Mesendoderm (in vitro differentiated cells): ENCODE data around the gene DGKB.

Source experiments
- DNase-seq: peaks from one replicate; pipeline ENCODE4 v3.0.0; 2013
- H2AK5ac ChIP-seq: 2 replicates; pipeline ENCODE4 v1.6.1; 2013; ENCODE audit warnings: low read length, inconsistent platforms
- H2BK120ac ChIP-seq: 2 replicates; pipeline ENCODE4 v1.6.1; 2013; ENCODE audit warnings: low read depth, mild to moderate bottlenecking, low read length, moderate library complexity, mixed read lengths
- H2BK15ac ChIP-seq: replicated peaks from 2 replicates; pipeline ENCODE4 v1.6.1; 2013; ENCODE audit warnings: low read depth, mild to moderate bottlenecking, moderate library complexity
- H2BK5ac ChIP-seq: 2 replicates; pipeline ENCODE4 v1.6.1; 2013; ENCODE audit warnings: low read length, inconsistent platforms
- H3K18ac ChIP-seq: 2 replicates; pipeline ENCODE4 v1.6.1; 2013; ENCODE audit warnings: mild to moderate bottlenecking, low read length, mixed read lengths
- H3K23ac ChIP-seq: one replicate; pipeline ENCODE4 v1.6.1; 2013; ENCODE audit warnings: low read length
- H3K27ac ChIP-seq: 2 replicates; pipeline ENCODE4 v1.5.1; 2013; ENCODE audit warnings: low read depth, mild to moderate bottlenecking, inconsistent platforms, low read length, moderate library complexity
- H3K27me3 ChIP-seq: 2 replicates; pipeline ENCODE4 v1.6.1; 2013; ENCODE audit warnings: low read length, control low read depth, mild to moderate bottlenecking, inconsistent platforms; ENCODE audit not compliant: insufficient read depth, poor library complexity
- H3K36me3 ChIP-seq: 2 replicates; pipeline ENCODE4 v1.6.1; 2013; ENCODE audit warnings: low read length, inconsistent platforms; ENCODE audit not compliant: control insufficient read depth, insufficient read depth
- H3K4ac ChIP-seq: one replicate; pipeline ENCODE4 v1.6.1; 2013; ENCODE audit warnings: low read depth, mild to moderate bottlenecking, low read length, moderate library complexity
- H3K4me1 ChIP-seq: 2 replicates; pipeline ENCODE4 v1.6.1; 2013; ENCODE audit warnings: low read depth, low read length, inconsistent platforms; ENCODE audit not compliant: control insufficient read depth
- H3K4me2 ChIP-seq: 2 replicates; pipeline ENCODE4 v1.6.1; 2013; ENCODE audit warnings: low read length
- H3K4me3 ChIP-seq: 2 replicates; pipeline ENCODE4 v1.5.1; 2013; ENCODE audit warnings: mild to moderate bottlenecking, low read length
- H3K56ac ChIP-seq: one replicate; pipeline ENCODE4 v1.6.1; 2013; ENCODE audit warnings: low read length
- H3K79me1 ChIP-seq: 2 replicates; pipeline ENCODE4 v1.6.1; 2013; ENCODE audit warnings: low read length, inconsistent platforms
- H3K79me2 ChIP-seq: 2 replicates; pipeline ENCODE4 v1.6.1; 2013; ENCODE audit warnings: mild to moderate bottlenecking, low read length; ENCODE audit not compliant: control insufficient read depth, insufficient read depth
- H3K9ac ChIP-seq: 2 replicates; pipeline ENCODE4 v1.6.1; 2013; ENCODE audit warnings: low read length, inconsistent platforms
- H4K5ac ChIP-seq: one replicate; pipeline ENCODE4 v1.6.1; 2013; ENCODE audit warnings: low read length
- H4K8ac ChIP-seq: one replicate; pipeline ENCODE4 v1.6.1; 2013; ENCODE audit warnings: low read depth, mild to moderate bottlenecking, control low read depth, low read length, moderate library complexity
- WGBS: extraction: QIAGEN DNeasy Blood & Tissue Kit; methylation state at CpG from one replicate; pipeline ENCODE4 v1.1.7; 2013; ENCODE audit warnings: low lambda C conversion rate, missing lambda C conversion rate; ENCODE audit not compliant: insufficient coverage; ENCODE audit errors: extremely low coverage; 5-methylcytosine and 5-hydroxymethylcytosine counted together

DGKB gene

GRCh38 chr7:14839307-14839706 lies 63.2 kb downstream of the DGKB start:
- H3K4me2 ChIP-seq = no peak overlapping the region
- WGBS = no CpG with 5 or more reads among the region's 1 CpG
- no peaks in the 10 kb centered on the region for H3K79me2 ChIP-seq
- H3K27ac ChIP-seq = no peak overlapping the region
- no peak overlapping the region for H2BK15ac ChIP-seq
- no peak overlapping the region for H3K56ac ChIP-seq
- no peak overlapping the region for H3K9ac ChIP-seq
- H2BK5ac ChIP-seq = no peak overlapping the region
- peaks cover 2% of the 10 kb centered on the region for H3K4me1 ChIP-seq
- no peak overlapping the region for H4K5ac ChIP-seq
- no peak overlapping the region for H2AK5ac ChIP-seq
- H3K23ac ChIP-seq = no peak overlapping the region
- no peak for DNase-seq
- no peak overlapping the region for H4K8ac ChIP-seq
- H3K36me3 ChIP-seq = no peaks in the 10 kb centered on the region
- no peaks in the 10 kb centered on the region for H3K79me1 ChIP-seq
- H2BK120ac ChIP-seq = no peak overlapping the region
- H3K18ac ChIP-seq = no peak overlapping the region
- H3K27me3 ChIP-seq = no peaks in the 10 kb centered on the region
- H3K4me3 ChIP-seq = no peak overlapping the region
- no peak overlapping the region for H3K4ac ChIP-seq

- peaks cover 5% of the 10 kb centered on the region for H3K4me1 ChIP-seq
- no peaks in the 10 kb centered on the region for H3K79me1 ChIP-seq
- H3K79me2 ChIP-seq = no peaks in the 10 kb centered on the region
- H3K56ac ChIP-seq = no peak overlapping the region
- no peak overlapping the region for H2BK120ac ChIP-seq
- no peak overlapping the region for H4K5ac ChIP-seq
- no peak overlapping the region for H3K27ac ChIP-seq
- H3K23ac ChIP-seq = no peak overlapping the region
- H2BK15ac ChIP-seq = no peak overlapping the region
- no peak for DNase-seq
- no peak overlapping the region for H3K4ac ChIP-seq
- no peak overlapping the region for H3K9ac ChIP-seq
- H3K18ac ChIP-seq = no peak overlapping the region
- H4K8ac ChIP-seq = no peak overlapping the region
- no peak overlapping the region for H2BK5ac ChIP-seq
- H3K4me3 ChIP-seq = no peak overlapping the region
- H3K36me3 ChIP-seq = no peaks in the 10 kb centered on the region
- H3K27me3 ChIP-seq = no peaks in the 10 kb centered on the region
- H2AK5ac ChIP-seq = no peak overlapping the region
- no peak overlapping the region for H3K4me2 ChIP-seq
These were observed 65.3 kb downstream of the DGKB start for GRCh38 chr7:14837216-14837615.

GRCh38 chr7:14836571-14837189 lies 65.9 kb downstream of the DGKB start:
- H3K27ac ChIP-seq = no peak overlapping the region
- 100% methylated on average over 1 of the region's 6 CpGs for WGBS
- H3K4me1 ChIP-seq = peaks cover 5% of the 10 kb centered on the region

GRCh38 chr7:14836006-14836405 lies 66.5 kb downstream of the DGKB start:
- no peak overlapping the region for H3K4me2 ChIP-seq
- peak overlapping the region; percentile 92 for H3K18ac ChIP-seq
- H3K23ac ChIP-seq = no peak overlapping the region
- peak overlapping the region; percentile 74 for H2BK15ac ChIP-seq
- no peaks in the 10 kb centered on the region for H3K27me3 ChIP-seq
- no peaks in the 10 kb centered on the region for H3K36me3 ChIP-seq
- H3K79me2 ChIP-seq = no peaks in the 10 kb centered on the region
- H3K4me3 ChIP-seq = no peak overlapping the region
- no peak overlapping the region for H3K9ac ChIP-seq
- H2BK120ac ChIP-seq = no peak overlapping the region
- H3K79me1 ChIP-seq = no peaks in the 10 kb centered on the region
- peak overlapping the region; percentile 26 for H4K5ac ChIP-seq
- no peak overlapping the region for H3K27ac ChIP-seq
- no CpG with 5 or more reads among the region's 4 CpGs for WGBS
- no peak overlapping the region for H3K4ac ChIP-seq
- H2BK5ac ChIP-seq = peak overlapping the region; percentile 40
- peaks cover 5% of the 10 kb centered on the region for H3K4me1 ChIP-seq
- no peak for DNase-seq
- no peak overlapping the region for H4K8ac ChIP-seq
- no peak overlapping the region for H2AK5ac ChIP-seq
- peak overlapping the region; percentile 75 for H3K56ac ChIP-seq

More at GRCh38 chr7:14836571-14837189, 65.9 kb downstream of the DGKB start:
- Histone ChIP-seq H3K23ac (no peak overlapping the region), H3K79me1 (no peaks in the 10 kb centered on the region), H3K4me3 (no peak overlapping the region), H3K9ac (no peak overlapping the region), H2AK5ac (no peak overlapping the region), H2BK5ac (no peak overlapping the region), H3K56ac (peak overlapping the region; percentile 71), H2BK120ac (no peak overlapping the region), H3K79me2 (no peaks in the 10 kb centered on the region), H3K4me2 (no peak overlapping the region), H2BK15ac (no peak overlapping the region), H4K5ac (no peak overlapping the region), H3K18ac (peak overlapping the region; percentile 75), H3K27me3 (no peaks in the 10 kb centered on the region), H3K4ac (peak overlapping the region; percentile 55), H4K8ac (no peak overlapping the region), H3K36me3 (no peaks in the 10 kb centered on the region)
- DNase-seq = peak; percentile 95

DNA sequence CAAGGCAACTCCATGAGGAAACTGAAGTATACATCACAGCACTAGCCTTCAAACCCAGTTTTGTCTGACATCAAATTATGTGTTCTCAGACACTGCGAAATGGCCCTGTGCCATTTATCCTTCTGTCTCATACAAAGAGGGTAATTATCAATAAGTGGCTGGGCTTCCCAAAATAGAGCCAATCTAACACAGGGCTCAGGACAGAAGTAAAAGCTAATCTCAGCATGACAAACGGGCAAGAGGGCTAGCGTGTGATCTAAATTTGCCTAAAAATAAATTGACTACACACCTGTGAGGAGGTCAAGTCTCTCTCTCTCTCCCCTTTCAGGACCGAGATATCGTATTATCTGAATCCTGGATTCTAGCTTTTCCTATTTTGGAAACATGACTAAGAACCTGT lies 67.2 kb downstream of the DGKB start:
- Histone ChIP-seq H3K27ac (no peak overlapping the region), H4K5ac (no peak overlapping the region), H2BK120ac (peak overlapping the region; percentile 45), H3K18ac (peak overlapping the region; percentile 75), H2BK15ac (peak overlapping the region; percentile 64), H3K79me2 (no peaks in the 10 kb centered on the region), H4K8ac (no peak overlapping the region), H3K23ac (no peak overlapping the region), H3K4me1 (peaks cover 5% of the 10 kb centered on the region), H3K56ac (no peak overlapping the region), H3K4me2 (no peak overlapping the region), H3K9ac (no peak overlapping the region), H2AK5ac (no peak overlapping the region), H2BK5ac (no peak overlapping the region), H3K4ac (no peak overlapping the region), H3K4me3 (no peak overlapping the region), H3K79me1 (no peaks in the 10 kb centered on the region), H3K27me3 (no peaks in the 10 kb centered on the region), H3K36me3 (no peaks in the 10 kb centered on the region)
- no peak for DNase-seq
- no CpG with 5 or more reads among the region's 5 CpGs for WGBS

DNA sequence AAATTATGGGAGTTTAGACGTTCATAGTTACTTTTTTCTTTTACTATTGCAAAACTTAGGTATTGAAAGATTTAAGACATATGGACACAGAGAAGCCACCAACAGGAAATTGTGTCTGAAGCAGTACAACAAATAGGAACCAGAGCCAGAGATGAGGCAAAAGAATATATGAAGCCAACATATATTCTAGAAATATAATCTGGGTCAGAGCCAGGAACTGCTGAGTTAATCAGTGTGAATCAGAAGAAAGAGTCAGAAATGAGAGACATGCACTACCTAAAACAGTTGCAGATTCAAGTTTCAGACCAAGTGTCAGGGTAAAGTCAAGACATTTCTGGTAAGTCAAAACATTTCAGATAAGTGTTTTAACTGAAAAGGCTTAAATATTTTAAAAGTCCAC lies 67.7 kb downstream of the DGKB start:
- no peak overlapping the region for H3K4ac ChIP-seq
- H3K23ac ChIP-seq = no peak overlapping the region
- no peaks in the 10 kb centered on the region for H3K79me1 ChIP-seq
- no peak overlapping the region for H3K27ac ChIP-seq
- no peaks in the 10 kb centered on the region for H3K36me3 ChIP-seq
- no peak overlapping the region for H3K56ac ChIP-seq
- DNase-seq = no peak
- no peaks in the 10 kb centered on the region for H3K79me2 ChIP-seq
- no peak overlapping the region for H2BK5ac ChIP-seq
- H4K8ac ChIP-seq = no peak overlapping the region
- H2BK15ac ChIP-seq = no peak overlapping the region
- WGBS = no CpG with 5 or more reads among the region's 1 CpG
- H3K4me3 ChIP-seq = no peak overlapping the region
- H4K5ac ChIP-seq = no peak overlapping the region
- H2BK120ac ChIP-seq = no peak overlapping the region
- H3K4me2 ChIP-seq = no peak overlapping the region
- no peak overlapping the region for H3K9ac ChIP-seq
- no peaks in the 10 kb centered on the region for H3K27me3 ChIP-seq
- H2AK5ac ChIP-seq = no peak overlapping the region
- peaks cover 5% of the 10 kb centered on the region for H3K4me1 ChIP-seq
- no peak overlapping the region for H3K18ac ChIP-seq
